A549 (cell line): ENCODE results near the gene MAP3K1. TPM values are rescaled to one million over a fixed set of nuclear protein-coding genes. Genes with fewer than 3 reads are reported as not detected.

ENCODE experiments used
- ATAC-seq, 2 experiments: fragments of 200-7000 bp in 1 of 2; fragments of >200 bp in 1 of 2; cut with Nextera tagmentation in 1 of 2; cut with Tn5 transposase in 1 of 2; 3 replicates each; pipeline versions ENCODE4 v1.8.0 to v1.9.1; 2018 to 2020; ENCODE audit warnings: mild to moderate bottlenecking in 1 of 2, moderate library complexity in 1 of 2
- CTCF ChIA-PET: fragments of 300-600 bp; sonication (Branson Sonifier 250); formaldehyde crosslinking; extraction: SDS; loops from one replicate; lab custom pipeline; 2021; ENCODE audit warnings: antibody characterized with exemption, inconsistent platforms; lab: Yijun Ruan, JAX
- POLR2A ChIA-PET: fragments of 350-600 bp; formaldehyde crosslinking; extraction: SDS; loops from one replicate; lab custom pipeline; 2021; ENCODE audit warnings: antibody characterized with exemption, inconsistent platforms; lab: Yijun Ruan, JAX
- DNase-seq, 2 experiments: peaks; one replicate each; pipeline versions ENCODE4 v3.0.0 to v3.0.0-alpha.2; 2011 to 2016; ENCODE audit warnings: low read depth in 1 of 2, low spot score in 1 of 2
- FAIRE-seq: peaks from 2 replicates; lab custom pipeline; 2011; peaks lifted over from hg19 to GRCh38; lab: Jason Lieb, UNC
- H3K27ac ChIP-seq, 2 experiments: fragments of >200 bp; sonication (Bioruptor Twin); formaldehyde crosslinking; 3 replicates each; pipeline ENCODE4 v1.5.1; 2016 to 2017
- H3K4me1 ChIP-seq: fragments of >200 bp; sonication (Bioruptor Twin); formaldehyde crosslinking; 3 replicates; pipeline ENCODE4 v1.6.1; 2016
- H3K4me2 ChIP-seq: fragments of >200 bp; sonication (Bioruptor Twin); formaldehyde crosslinking; 3 replicates; pipeline ENCODE4 v1.6.1; 2016
- H3K4me3 ChIP-seq: fragments of >200 bp; sonication (Bioruptor Twin); formaldehyde crosslinking; 3 replicates; pipeline ENCODE4 v1.5.1; 2016
- H3K9me3 ChIP-seq: fragments of >200 bp; sonication (Bioruptor Twin); formaldehyde crosslinking; 3 replicates; pipeline ENCODE4 v1.6.1; 2016
- BHLHE40 ChIP-seq: IDR thresholded peaks from 2 replicates; pipeline ENCODE4 v1.6.1; 2012; ENCODE audit warnings: low read depth, low read length, inconsistent platforms
- CBX2 ChIP-seq: fragments of 200-600 bp; sonication (generic); IDR thresholded peaks from 2 replicates; pipeline ENCODE4 v1.6.1; 2016; ENCODE audit warnings: low read depth, mild to moderate bottlenecking, borderline replicate concordance
- CBX8 ChIP-seq: fragments of 200-600 bp; sonication (generic); IDR thresholded peaks from 2 replicates; pipeline ENCODE4 v1.6.1; 2016
- CEBPB ChIP-seq, 2 experiments: fragments of >200 bp in 1 of 2; sonication (Bioruptor Twin) in 1 of 2; formaldehyde crosslinking in 1 of 2; IDR thresholded peaks; 2 replicates each; pipeline ENCODE4 v1.6.1; 2012 to 2016
- CHD2 ChIP-seq: fragments of 150-350 bp; IDR thresholded peaks from 2 replicates; pipeline ENCODE4 v1.6.1; 2014; ENCODE audit warnings: low read length; ENCODE audit not compliant: partially characterized antibody
- FOSB ChIP-seq: fragments of 250-450 bp; sonication (Bioruptor Pico); IDR thresholded peaks from 2 replicates; pipeline ENCODE4 v1.5.0; 2020; ENCODE audit warnings: mild to moderate bottlenecking, moderate library complexity
- FOSL2 ChIP-seq, 2 experiments: fragments of 450-650 bp in 1 of 2; fragments of >200 bp in 1 of 2; sonication (Bioruptor Twin) in 1 of 2; formaldehyde crosslinking; IDR thresholded peaks; 2 replicates each; pipeline versions ENCODE4 v1.5.0 to v1.6.1; 2016 to 2020; ENCODE audit warnings: mild to moderate bottlenecking in 1 of 2, moderate library complexity in 1 of 2
- FOXS1 ChIP-seq: fragments of 250-450 bp; sonication (Bioruptor Pico); IDR thresholded peaks from 2 replicates; pipeline ENCODE4 v1.5.0; 2020; ENCODE audit warnings: mild to moderate bottlenecking, moderate library complexity
- HOXB13 ChIP-seq: fragments of 250-450 bp; sonication (Bioruptor Pico); IDR thresholded peaks from 2 replicates; pipeline ENCODE4 v1.5.0; 2020; ENCODE audit warnings: low read depth, mild to moderate bottlenecking, moderate library complexity
- JUN ChIP-seq, 2 experiments: fragments of >200 bp; sonication (Bioruptor Twin); formaldehyde crosslinking; IDR thresholded peaks; 2 replicates in 1 of 2; 3 replicates in 1 of 2; pipeline ENCODE4 v1.6.1; 2016 to 2017
- RAD21 ChIP-seq, 2 experiments: fragments of >200 bp in 1 of 2; sonication (Bioruptor Twin) in 1 of 2; formaldehyde crosslinking in 1 of 2; IDR thresholded peaks in 1 of 2; conservative IDR thresholded peaks in 1 of 2; 2 replicates in 1 of 2; 3 replicates in 1 of 2; pipeline ENCODE4 v1.6.1; 2012 to 2018; ENCODE audit warnings: inconsistent platforms in 1 of 2
- RARB ChIP-seq: fragments of 250-450 bp; sonication (Bioruptor Pico); IDR thresholded peaks from 2 replicates; pipeline ENCODE4 v1.8.0; 2021; ENCODE audit warnings: mild to moderate bottlenecking, moderate library complexity
- RCOR1 ChIP-seq: fragments of 150-350 bp; IDR thresholded peaks from 2 replicates; pipeline ENCODE4 v1.6.1; 2014; ENCODE audit warnings: antibody characterized with exemption, low read length, low read depth
- RFX5 ChIP-seq: fragments of 450-650 bp; IDR thresholded peaks from 2 replicates; pipeline ENCODE4 v1.7.1; 2014; ENCODE audit warnings: antibody characterized with exemption, mild to moderate bottlenecking, moderate library complexity
- ZFP36 ChIP-seq: fragments of 450-650 bp; IDR thresholded peaks from 2 replicates; pipeline ENCODE4 v1.6.1; 2014; ENCODE audit warnings: borderline replicate concordance; ENCODE audit not compliant: partially characterized antibody
- ZNF302 ChIP-seq: fragments of 250-450 bp; sonication (Bioruptor Pico); IDR thresholded peaks from 2 replicates; pipeline ENCODE4 v1.9.0; 2021; ENCODE audit warnings: inconsistent platforms, mild to moderate bottlenecking, moderate library complexity
- WGBS: methylation state at CpG from one replicate; pipeline ENCODE4 v1.1.6; 2017; ENCODE audit errors: missing lambda C conversion rate; 5-methylcytosine and 5-hydroxymethylcytosine counted together
- polyA plus RNA-seq, 4 experiments: library from polyadenylated mRNA; depleted of rRNA in 3 of 4; stranded (reverse); fragments of >200 nt; fragmentation: RNase III in 1 of 4; extraction: RNeasy Plus Mini Kit Qiagen cat#74134 plus additional on column Dnase treatment in 1 of 4; gene quantifications; 2 replicates in 3 of 4; 3 replicates in 1 of 4; pipeline ENCODE4 v1.2.3, GENCODE V29; 2011 to 2017
- TF ChIP-seq, protein P1 (sequence below): IDR thresholded peaks from 2 replicates; pipeline ENCODE4 v1.6.1; 2012
- TF ChIP-seq, protein P2 (sequence below): fragments of >200 bp; sonication (Bioruptor Twin); formaldehyde crosslinking; IDR thresholded peaks from 2 replicates; pipeline ENCODE4 v1.6.1; 2016
- TF ChIP-seq, protein P3 (sequence below): IDR thresholded peaks from 2 replicates; pipeline ENCODE4 v1.6.1; 2012
- TF ChIP-seq, protein P4 (sequence below): fragments of 450-650 bp; IDR thresholded peaks from 2 replicates; pipeline ENCODE4 v1.6.1; 2014; ENCODE audit warnings: antibody characterized with exemption
- TF ChIP-seq, protein P5 (sequence below): IDR thresholded peaks from 2 replicates; pipeline ENCODE4 v1.6.1; 2012; ENCODE audit warnings: low read depth, borderline replicate concordance
- TF ChIP-seq, protein P6 (sequence below): fragments of >200 bp; sonication (Bioruptor Twin); formaldehyde crosslinking; IDR thresholded peaks from 3 replicates; pipeline ENCODE4 v1.6.1; 2016

MAP3K1 gene
- polyA plus RNA-seq, 2 of the 4 experiments (the other 2 are of a cell fraction): 1.9 to 5.1 TPM

DNA sequence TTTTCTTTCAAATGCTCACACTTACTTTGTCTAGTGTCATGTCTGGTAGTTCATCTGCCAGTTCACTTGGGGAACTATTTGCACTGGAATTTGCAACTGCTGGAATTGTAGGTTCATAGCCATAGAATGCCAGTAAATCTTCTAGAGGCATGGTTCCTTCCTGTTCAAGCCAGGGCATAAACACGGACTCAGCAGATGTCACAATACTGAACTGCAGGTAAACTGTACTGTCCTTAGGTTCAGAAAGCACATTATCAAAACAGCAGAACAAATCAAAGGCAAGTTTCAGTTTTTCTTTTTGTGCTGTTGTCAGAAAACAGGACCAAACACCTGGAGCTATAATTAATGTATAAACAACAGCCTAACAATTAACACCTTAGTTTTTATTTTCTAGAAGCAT is 123.5 kb downstream of the MAP3K1 start:
- 77% methylated on average over 1 of the region's 1 CpG for WGBS
- Histone ChIP-seq H3K4me2 (no peak overlapping the region), H3K9me3 (no peaks in the 10 kb centered on the region), H3K27ac (no peak overlapping the region), H3K4me3 (no peak overlapping the region), H3K4me1 (no peaks in the 10 kb centered on the region)
- ATAC-seq: no peak
- no peak for TF ChIP-seq ZNF302
- no peak for TF ChIP-seq CEBPB (IDR thresholded peaks at IDR 0.05)
- TF ChIP-seq RAD21 (conservative IDR thresholded peaks at IDR 0.05 in 1 of 2, IDR thresholded peaks at IDR 0.05 in 1 of 2): no peak
- TF ChIP-seq FOSB (CRISPR knock-in tag): no peak
- no peak for TF ChIP-seq FOSL2 (IDR thresholded peaks at IDR 0.05)
- TF ChIP-seq FOSL2 (CRISPR knock-in tag; IDR thresholded peaks at IDR 0.05): no peak
- no peak for TF ChIP-seq CBX8
- no peak for TF ChIP-seq RCOR1
- TF ChIP-seq, protein P1, sequence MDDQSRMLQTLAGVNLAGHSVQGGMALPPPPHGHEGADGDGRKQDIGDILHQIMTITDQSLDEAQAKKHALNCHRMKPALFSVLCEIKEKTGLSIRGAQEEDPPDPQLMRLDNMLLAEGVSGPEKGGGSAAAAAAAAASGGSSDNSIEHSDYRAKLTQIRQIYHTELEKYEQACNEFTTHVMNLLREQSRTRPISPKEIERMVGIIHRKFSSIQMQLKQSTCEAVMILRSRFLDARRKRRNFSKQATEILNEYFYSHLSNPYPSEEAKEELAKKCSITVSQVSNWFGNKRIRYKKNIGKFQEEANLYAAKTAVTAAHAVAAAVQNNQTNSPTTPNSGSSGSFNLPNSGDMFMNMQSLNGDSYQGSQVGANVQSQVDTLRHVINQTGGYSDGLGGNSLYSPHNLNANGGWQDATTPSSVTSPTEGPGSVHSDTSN: no peak
- TF ChIP-seq, protein P2, sequence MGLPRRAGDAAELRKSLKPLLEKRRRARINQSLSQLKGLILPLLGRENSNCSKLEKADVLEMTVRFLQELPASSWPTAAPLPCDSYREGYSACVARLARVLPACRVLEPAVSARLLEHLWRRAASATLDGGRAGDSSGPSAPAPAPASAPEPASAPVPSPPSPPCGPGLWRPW: no peak
- TF ChIP-seq CBX2: no peak
- ChIA-PET CTCF (no interaction called here), POLR2A (no interaction called here)
- FAIRE-seq: no peak
- DNase-seq: no peak

DNA sequence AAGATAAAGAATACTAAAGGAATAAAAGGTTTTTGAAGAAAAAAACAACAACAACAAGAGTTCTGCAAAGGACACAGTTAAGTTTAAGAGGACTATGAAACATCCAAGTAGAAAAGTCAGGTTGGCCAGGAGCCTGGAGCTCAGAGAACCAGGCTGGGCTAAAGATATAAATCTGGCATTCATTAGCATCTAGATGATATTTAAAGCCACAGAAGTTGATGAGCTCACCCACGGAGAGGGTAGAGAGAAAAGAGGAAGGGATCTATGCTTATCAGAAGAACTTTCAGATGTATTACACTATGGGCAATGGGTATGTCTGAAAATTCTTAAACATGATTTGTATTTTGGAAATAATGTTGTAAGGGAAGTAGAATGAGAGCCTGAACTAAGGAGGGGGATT is 126.6 kb downstream of the MAP3K1 start:
- H3K4me3 ChIP-seq: no peak overlapping the region
- ATAC-seq (no peak), DNase-seq (no peak), FAIRE-seq (no peak)
- H3K9me3 ChIP-seq: no peaks in the 10 kb centered on the region
- WGBS: 71% methylated on average over 1 of the region's 1 CpG
- CTCF ChIA-PET: no interaction called here
- TF ChIP-seq HOXB13 (CRISPR knock-in tag) (no peak), CHD2 (no peak), BHLHE40 (no peak), RFX5 (no peak), CBX8 (no peak), RARB (CRISPR knock-in tag) (no peak), RAD21 (conservative IDR thresholded peaks at IDR 0.05 in 1 of 2, IDR thresholded peaks at IDR 0.05 in 1 of 2) (no peak), ZFP36 (no peak), FOXS1 (CRISPR knock-in tag) (no peak), JUN (IDR thresholded peaks at IDR 0.05) (no peak)
- TF ChIP-seq, protein P3, sequence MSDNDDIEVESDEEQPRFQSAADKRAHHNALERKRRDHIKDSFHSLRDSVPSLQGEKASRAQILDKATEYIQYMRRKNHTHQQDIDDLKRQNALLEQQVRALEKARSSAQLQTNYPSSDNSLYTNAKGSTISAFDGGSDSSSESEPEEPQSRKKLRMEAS: no peak
- TF ChIP-seq, protein P4, sequence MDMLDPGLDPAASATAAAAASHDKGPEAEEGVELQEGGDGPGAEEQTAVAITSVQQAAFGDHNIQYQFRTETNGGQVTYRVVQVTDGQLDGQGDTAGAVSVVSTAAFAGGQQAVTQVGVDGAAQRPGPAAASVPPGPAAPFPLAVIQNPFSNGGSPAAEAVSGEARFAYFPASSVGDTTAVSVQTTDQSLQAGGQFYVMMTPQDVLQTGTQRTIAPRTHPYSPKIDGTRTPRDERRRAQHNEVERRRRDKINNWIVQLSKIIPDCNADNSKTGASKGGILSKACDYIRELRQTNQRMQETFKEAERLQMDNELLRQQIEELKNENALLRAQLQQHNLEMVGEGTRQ: no peak
- TF ChIP-seq, protein P5, sequence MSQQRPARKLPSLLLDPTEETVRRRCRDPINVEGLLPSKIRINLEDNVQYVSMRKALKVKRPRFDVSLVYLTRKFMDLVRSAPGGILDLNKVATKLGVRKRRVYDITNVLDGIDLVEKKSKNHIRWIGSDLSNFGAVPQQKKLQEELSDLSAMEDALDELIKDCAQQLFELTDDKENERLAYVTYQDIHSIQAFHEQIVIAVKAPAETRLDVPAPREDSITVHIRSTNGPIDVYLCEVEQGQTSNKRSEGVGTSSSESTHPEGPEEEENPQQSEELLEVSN: no peak
- TF ChIP-seq, protein P1: no peak
- TF ChIP-seq, protein P6, sequence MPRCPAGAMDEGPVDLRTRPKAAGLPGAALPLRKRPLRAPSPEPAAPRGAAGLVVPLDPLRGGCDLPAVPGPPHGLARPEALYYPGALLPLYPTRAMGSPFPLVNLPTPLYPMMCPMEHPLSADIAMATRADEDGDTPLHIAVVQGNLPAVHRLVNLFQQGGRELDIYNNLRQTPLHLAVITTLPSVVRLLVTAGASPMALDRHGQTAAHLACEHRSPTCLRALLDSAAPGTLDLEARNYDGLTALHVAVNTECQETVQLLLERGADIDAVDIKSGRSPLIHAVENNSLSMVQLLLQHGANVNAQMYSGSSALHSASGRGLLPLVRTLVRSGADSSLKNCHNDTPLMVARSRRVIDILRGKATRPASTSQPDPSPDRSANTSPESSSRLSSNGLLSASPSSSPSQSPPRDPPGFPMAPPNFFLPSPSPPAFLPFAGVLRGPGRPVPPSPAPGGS: no peak
- POLR2A ChIA-PET: no interaction called here
- H3K27ac ChIP-seq: no peak overlapping the region
- H3K4me1 ChIP-seq: no peaks in the 10 kb centered on the region
- H3K4me2 ChIP-seq: no peak overlapping the region

Other genes with a start within 250 kb of the MAP3K1 start
- gene SETD9, start 94.0 kb downstream of the MAP3K1 start, polyA plus RNA-seq (2011; rRNA removed): 9.4 and 13.1 TPM in 2 replicates
- 8.5 to 9.4 TPM (median 8.7 TPM) in 3 replicates for gene SETD9, start 94.0 kb downstream of the MAP3K1 start, polyA plus RNA-seq (2017; fragmentation: RNase III; extraction: RNeasy Plus Mini Kit Qiagen cat#74134 plus additional on column Dnase treatment)
- gene MIER3, start 136.6 kb downstream of the MAP3K1 start, polyA plus RNA-seq (2011; rRNA removed): 20.8 and 26.1 TPM in 2 replicates
- gene MIER3, start 136.6 kb downstream of the MAP3K1 start, polyA plus RNA-seq (2017; fragmentation: RNase III; extraction: RNeasy Plus Mini Kit Qiagen cat#74134 plus additional on column Dnase treatment): 9.4 to 10.0 TPM (median 9.7 TPM) in 3 replicates